Panc1 (cell line): ENCODE data around the gene LHFPL3. TPM values are rescaled to one million over a fixed set of nuclear protein-coding genes. Genes with fewer than 3 reads are reported as not detected.

Experiments used
- ATAC-seq: fragments of 200-7000 bp; cut with Tn5 transposase; 2 replicates; pipeline ENCODE4 v1.9.1; 2020; ENCODE audit warnings: mild to moderate bottlenecking, moderate library complexity
- BruUV-seq: library from RNA; stranded (reverse); fragments of 400-500 nt; replicated peaks from 2 replicates; lab custom pipeline; 2021; lab: Mats Ljungman, UMichigan
- CTCF ChIA-PET: fragments of 300-600 bp; sonication (Branson Sonifier 250); formaldehyde crosslinking; loops from one replicate; lab custom pipeline; 2022; ENCODE audit warnings: antibody characterized with exemption; lab: Charles Lee
- POLR2A ChIA-PET: fragments of 300-600 bp; sonication (Branson Sonifier 250); formaldehyde crosslinking; loops from one replicate; lab custom pipeline; 2022; ENCODE audit warnings: antibody characterized with exemption; lab: Charles Lee
- DNase-seq: peaks from one replicate; pipeline ENCODE4 v3.0.0-alpha.2; 2010; ENCODE audit warnings: low read depth, low spot score
- H3K27ac ChIP-seq: 2 replicates; pipeline ENCODE4 v1.5.1; 2011; ENCODE audit warnings: mild to moderate bottlenecking, low read length, inconsistent platforms
- H3K27me3 ChIP-seq: fragments of 200-500 bp; sonication (Bioruptor generic); 2 replicates; pipeline ENCODE4 v1.6.0; 2014; ENCODE audit warnings: low read length, inconsistent platforms; ENCODE audit not compliant: control insufficient read depth, insufficient read depth
- H3K36me3 ChIP-seq: fragments of 200-500 bp; sonication (Bioruptor generic); 2 replicates; pipeline ENCODE4 v1.5.1; 2014; ENCODE audit warnings: inconsistent platforms, mild to moderate bottlenecking, low read length, moderate library complexity; ENCODE audit not compliant: control insufficient read depth, insufficient read depth
- H3K4me1 ChIP-seq: 2 replicates; pipeline ENCODE4 v1.5.1; 2011; ENCODE audit warnings: inconsistent platforms, mild to moderate bottlenecking, low read length, moderate library complexity; ENCODE audit not compliant: control insufficient read depth, insufficient read depth
- H3K4me3 ChIP-seq, 2 experiments: 2 replicates each; pipeline ENCODE4 v1.5.1; 2011 to 2012; ENCODE audit warnings: low read depth in 2 of 2, low read length in 2 of 2, mild to moderate bottlenecking in 2 of 2, inconsistent platforms in 1 of 2, moderate library complexity in 1 of 2
- H3K9me3 ChIP-seq: fragments of 200-500 bp; sonication (Bioruptor generic); 2 replicates; pipeline ENCODE4 v1.5.1; 2014; ENCODE audit warnings: low read depth, mild to moderate bottlenecking, inconsistent platforms, low read length, moderate library complexity; ENCODE audit not compliant: control insufficient read depth, insufficient read depth
- POLR2AphosphoS5 ChIP-seq: IDR thresholded peaks from 2 replicates; pipeline ENCODE4 v1.6.1; 2012; ENCODE audit warnings: mild to moderate bottlenecking, low read depth, low read length, moderate library complexity
- REST ChIP-seq, 2 experiments: IDR thresholded peaks; 2 replicates each; pipeline ENCODE4 v1.6.1; 2011 to 2012; ENCODE audit warnings: low read depth in 2 of 2, control low read depth in 1 of 2, low read length in 1 of 2, mild to moderate bottlenecking in 1 of 2, moderate library complexity in 1 of 2; ENCODE audit not compliant: insufficient read depth in 1 of 2
- SIN3A ChIP-seq: IDR thresholded peaks from 2 replicates; pipeline ENCODE4 v1.6.1; 2012; ENCODE audit warnings: low read depth, mild to moderate bottlenecking, low read length, moderate library complexity, borderline replicate concordance; ENCODE audit not compliant: insufficient read depth
- TCF7L2 ChIP-seq: IDR thresholded peaks from 2 replicates; pipeline ENCODE4 v1.6.1; 2011; ENCODE audit warnings: mild to moderate bottlenecking, low read depth, low read length, inconsistent platforms
- in situ Hi-C: cut with HindIII; loops from 2 replicates; pipeline ENCODE4 v1.10.0; 2016; ENCODE audit warnings: low sequenced_read_pairs, low pct_unique_long_range_greater_than_20kb
- intact Hi-C: fragments of 100-400 bp; cut with micrococcal nuclease; formaldehyde crosslinking; loops from one replicate; pipeline ENCODE4 v1.10.0; 2022; ENCODE audit not compliant: unreplicated experiment
- total RNA-seq: library from RNA; stranded (reverse); gene quantifications from one replicate; pipeline ENCODE4 v1.2.1, GENCODE V29; 2021; ENCODE audit not compliant: unreplicated experiment
- TF ChIP-seq, protein P1 (sequence below): fragments of 450-650 bp; IDR thresholded peaks from 2 replicates; pipeline ENCODE4 v1.5.1; 2017; ENCODE audit warnings: mild to moderate bottlenecking

The LHFPL3 gene
- total RNA-seq, 1 experiment from 2014 or later: not detected

GRCh38 chr7:104790440-104790839 lies 462.0 kb downstream of the LHFPL3 start:
- Histone ChIP-seq H3K27ac (no peak overlapping the region), H3K36me3 (no peaks in the 10 kb centered on the region), H3K9me3 (no peaks in the 10 kb centered on the region), H3K27me3 (peaks cover 5% of the 10 kb centered on the region), H3K4me3 (no peak overlapping the region), H3K4me1 (no peaks in the 10 kb centered on the region)
- POLR2A ChIA-PET: no interaction called here
- TF ChIP-seq, protein P1, sequence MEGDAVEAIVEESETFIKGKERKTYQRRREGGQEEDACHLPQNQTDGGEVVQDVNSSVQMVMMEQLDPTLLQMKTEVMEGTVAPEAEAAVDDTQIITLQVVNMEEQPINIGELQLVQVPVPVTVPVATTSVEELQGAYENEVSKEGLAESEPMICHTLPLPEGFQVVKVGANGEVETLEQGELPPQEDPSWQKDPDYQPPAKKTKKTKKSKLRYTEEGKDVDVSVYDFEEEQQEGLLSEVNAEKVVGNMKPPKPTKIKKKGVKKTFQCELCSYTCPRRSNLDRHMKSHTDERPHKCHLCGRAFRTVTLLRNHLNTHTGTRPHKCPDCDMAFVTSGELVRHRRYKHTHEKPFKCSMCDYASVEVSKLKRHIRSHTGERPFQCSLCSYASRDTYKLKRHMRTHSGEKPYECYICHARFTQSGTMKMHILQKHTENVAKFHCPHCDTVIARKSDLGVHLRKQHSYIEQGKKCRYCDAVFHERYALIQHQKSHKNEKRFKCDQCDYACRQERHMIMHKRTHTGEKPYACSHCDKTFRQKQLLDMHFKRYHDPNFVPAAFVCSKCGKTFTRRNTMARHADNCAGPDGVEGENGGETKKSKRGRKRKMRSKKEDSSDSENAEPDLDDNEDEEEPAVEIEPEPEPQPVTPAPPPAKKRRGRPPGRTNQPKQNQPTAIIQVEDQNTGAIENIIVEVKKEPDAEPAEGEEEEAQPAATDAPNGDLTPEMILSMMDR: no peak
- no peak for TF ChIP-seq SIN3A
- no peak for TF ChIP-seq TCF7L2
- TF ChIP-seq REST (IDR thresholded peaks at IDR 0.05; ENCODE audit: insufficient read depth in 1 of 2, low read depth in 2 of 2, low read length in 1 of 2): no peak
- TF ChIP-seq POLR2AphosphoS5: no peak
- BruUV-seq: no TSS peak
- no peak for ATAC-seq
- intact Hi-C loops (no loop called here), in situ Hi-C loops (no loop called here)
- no peak for DNase-seq
- CTCF ChIA-PET: no interaction called here

GRCh38 chr7:104791080-104791479 lies 462.7 kb downstream of the LHFPL3 start:
- H3K4me1 ChIP-seq: no peaks in the 10 kb centered on the region
- DNase-seq (no peak), ATAC-seq (no peak)
- H3K4me3 ChIP-seq: no peak overlapping the region
- intact Hi-C loops (no loop called here), in situ Hi-C loops (no loop called here)
- no TSS peak for BruUV-seq
- TF ChIP-seq TCF7L2: no peak
- H3K36me3 ChIP-seq: no peaks in the 10 kb centered on the region
- CTCF ChIA-PET: no interaction called here
- peaks cover 5% of the 10 kb centered on the region for H3K27me3 ChIP-seq
- H3K9me3 ChIP-seq: no peaks in the 10 kb centered on the region
- no peak overlapping the region for H3K27ac ChIP-seq
- POLR2A ChIA-PET: no interaction called here

GRCh38 chr7:104793066-104793465 lies 464.7 kb downstream of the LHFPL3 start:
- no TSS peak for BruUV-seq
- in situ Hi-C loops: no loop called here
- H3K27me3 ChIP-seq: peaks cover 5% of the 10 kb centered on the region

More at GRCh38 chr7:104793066-104793465, 464.7 kb downstream of the LHFPL3 start:
- intact Hi-C loops: no loop called here
- DNase-seq (no peak), ATAC-seq (no peak)
- TF ChIP-seq REST (IDR thresholded peaks at IDR 0.05; ENCODE audit: insufficient read depth in 1 of 2, low read depth in 2 of 2, low read length in 1 of 2) (no peak), TCF7L2 (no peak), POLR2AphosphoS5 (no peak), SIN3A (no peak)
- TF ChIP-seq, protein P1: no peak
- ChIA-PET CTCF (no interaction called here), POLR2A (no interaction called here)
- Histone ChIP-seq H3K4me3 (no peak overlapping the region), H3K27ac (no peak overlapping the region), H3K4me1 (no peaks in the 10 kb centered on the region), H3K36me3 (no peaks in the 10 kb centered on the region), H3K9me3 (no peaks in the 10 kb centered on the region)
